Measurements from ENCODE around the gene RALGDS.

Gene RALGDS

GRCh38 chr9:133106511-133107244, 14.4 kb downstream of the RALGDS start:
- peaks cover 48% of the 10 kb centered on the region for H3K36me3 ChIP-seq (ENCODE audit: low read depth)

DNA sequence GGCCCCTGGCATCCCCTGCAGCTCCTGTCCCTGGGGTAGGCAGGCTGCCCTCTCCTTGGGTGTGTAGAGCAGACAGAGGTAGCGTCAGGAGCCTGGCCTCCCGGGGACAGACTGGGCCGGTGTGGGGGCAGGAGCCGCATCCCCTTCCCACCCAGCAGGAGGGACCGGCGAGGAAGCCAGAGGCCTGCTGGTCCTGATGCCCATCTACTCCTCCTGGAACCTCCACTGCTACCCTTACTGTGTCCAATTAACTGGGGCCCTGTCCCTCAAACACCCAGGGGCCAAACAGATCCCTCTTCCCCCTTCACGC, 15.6 kb downstream of the RALGDS start:
- TF ChIP-seq, protein P1, sequence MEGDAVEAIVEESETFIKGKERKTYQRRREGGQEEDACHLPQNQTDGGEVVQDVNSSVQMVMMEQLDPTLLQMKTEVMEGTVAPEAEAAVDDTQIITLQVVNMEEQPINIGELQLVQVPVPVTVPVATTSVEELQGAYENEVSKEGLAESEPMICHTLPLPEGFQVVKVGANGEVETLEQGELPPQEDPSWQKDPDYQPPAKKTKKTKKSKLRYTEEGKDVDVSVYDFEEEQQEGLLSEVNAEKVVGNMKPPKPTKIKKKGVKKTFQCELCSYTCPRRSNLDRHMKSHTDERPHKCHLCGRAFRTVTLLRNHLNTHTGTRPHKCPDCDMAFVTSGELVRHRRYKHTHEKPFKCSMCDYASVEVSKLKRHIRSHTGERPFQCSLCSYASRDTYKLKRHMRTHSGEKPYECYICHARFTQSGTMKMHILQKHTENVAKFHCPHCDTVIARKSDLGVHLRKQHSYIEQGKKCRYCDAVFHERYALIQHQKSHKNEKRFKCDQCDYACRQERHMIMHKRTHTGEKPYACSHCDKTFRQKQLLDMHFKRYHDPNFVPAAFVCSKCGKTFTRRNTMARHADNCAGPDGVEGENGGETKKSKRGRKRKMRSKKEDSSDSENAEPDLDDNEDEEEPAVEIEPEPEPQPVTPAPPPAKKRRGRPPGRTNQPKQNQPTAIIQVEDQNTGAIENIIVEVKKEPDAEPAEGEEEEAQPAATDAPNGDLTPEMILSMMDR (IDR thresholded peaks at IDR 0.05; ENCODE audit: poor library complexity, severe bottlenecking): no peak
- Histone ChIP-seq H3K4me3 (ENCODE audit: severe bottlenecking) (no peak overlapping the region), H3K36me3 (ENCODE audit: low read depth) (peaks cover 52% of the 10 kb centered on the region), H3K27ac (ENCODE audit: poor library complexity, severe bottlenecking) (no peak overlapping the region), H3K4me1 (ENCODE audit: insufficient read depth, poor library complexity, severe bottlenecking) (no peaks in the 10 kb centered on the region), H3K27me3 (ENCODE audit: insufficient read depth, poor library complexity, severe bottlenecking) (no peaks in the 10 kb centered on the region), H3K9me3 (ENCODE audit: severe bottlenecking) (no peaks in the 10 kb centered on the region)
- ATAC-seq (ENCODE audit: low read depth): no peak
- DNase-seq (ENCODE audit: low spot score): peak; percentile 59

More at GRCh38 chr9:133106511-133107244, 14.4 kb downstream of the RALGDS start:
- Histone ChIP-seq H3K27ac (ENCODE audit: poor library complexity, severe bottlenecking) (no peak overlapping the region), H3K27me3 (ENCODE audit: insufficient read depth, poor library complexity, severe bottlenecking) (no peaks in the 10 kb centered on the region), H3K4me1 (ENCODE audit: insufficient read depth, poor library complexity, severe bottlenecking) (no peaks in the 10 kb centered on the region), H3K4me3 (ENCODE audit: severe bottlenecking) (no peak overlapping the region), H3K9me3 (ENCODE audit: severe bottlenecking) (no peaks in the 10 kb centered on the region)
- TF ChIP-seq, protein P1 (IDR thresholded peaks at IDR 0.05; ENCODE audit: poor library complexity, severe bottlenecking): no peak
- no peak for ATAC-seq (ENCODE audit: low read depth)
- peak; percentile 49 for DNase-seq (ENCODE audit: low spot score)

DNA sequence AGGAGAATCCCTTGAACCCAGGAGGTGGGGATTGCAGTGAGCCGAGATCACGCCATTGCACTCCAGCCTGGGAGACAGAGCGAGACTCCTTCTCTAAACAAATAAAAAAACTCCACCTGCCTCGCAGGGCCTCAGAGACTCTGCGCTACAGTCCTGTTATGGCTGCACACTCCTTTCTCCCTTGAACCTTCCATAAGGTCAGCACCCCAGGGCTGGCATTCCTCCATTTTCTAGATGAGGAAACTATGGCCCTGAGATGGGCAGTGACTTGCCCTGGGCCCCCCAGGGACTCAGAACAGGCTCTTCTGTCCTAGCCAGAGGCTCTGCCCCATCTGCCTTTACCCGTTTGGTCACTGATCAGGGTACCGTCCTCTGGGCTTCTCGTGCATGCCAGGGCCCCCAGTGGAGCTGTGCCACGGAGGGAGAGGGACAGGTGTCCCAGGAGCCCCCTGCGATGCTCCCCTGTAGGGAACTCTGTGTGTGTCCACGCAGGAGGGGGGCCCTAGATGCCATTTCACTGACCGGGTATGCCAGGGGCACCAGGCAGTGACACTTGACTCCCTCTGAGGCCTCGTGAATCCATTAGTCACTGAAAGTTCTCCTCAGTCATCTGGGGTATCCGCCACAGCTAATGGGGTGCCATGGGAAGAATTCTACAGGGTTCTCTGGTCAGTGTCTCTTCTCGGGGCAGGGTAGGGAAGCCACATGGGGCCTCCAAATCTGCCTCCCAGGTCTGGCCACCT, 16.2 kb downstream of the RALGDS start:
- H3K36me3 ChIP-seq (ENCODE audit: low read depth): peaks cover 48% of the 10 kb centered on the region
- ATAC-seq (ENCODE audit: low read depth): no peak
- H3K27ac ChIP-seq (ENCODE audit: poor library complexity, severe bottlenecking): no peak overlapping the region

DNA sequence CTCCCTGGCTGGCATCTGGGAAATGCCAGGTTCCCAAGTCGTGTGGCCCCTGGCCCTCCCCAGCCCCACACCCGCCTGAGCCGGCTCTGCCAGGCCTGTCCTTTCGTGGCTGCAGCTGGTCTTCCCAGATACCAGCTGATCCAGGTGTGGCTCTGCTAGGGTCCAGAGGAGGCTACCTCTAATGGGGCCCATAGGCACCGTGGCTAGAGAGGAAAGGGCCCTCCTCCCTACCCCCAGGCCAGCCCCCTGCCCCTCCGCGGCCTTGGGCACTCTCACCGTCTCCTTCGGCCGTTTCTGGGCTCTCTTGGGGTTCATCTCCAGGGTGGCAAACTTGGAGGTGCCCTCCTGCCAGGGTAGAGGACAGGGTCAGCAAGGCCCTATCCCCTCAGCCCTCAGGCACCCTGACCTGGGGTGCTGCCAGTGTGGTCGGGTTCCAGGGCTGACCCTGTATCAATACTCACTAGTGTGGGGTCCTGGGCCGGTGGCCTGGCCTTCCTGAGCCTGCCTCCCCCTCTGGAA, 17.0 kb downstream of the RALGDS start:
- peak; percentile 47 for DNase-seq (ENCODE audit: low spot score)
- H3K27ac ChIP-seq (ENCODE audit: poor library complexity, severe bottlenecking): no peak overlapping the region
- H3K9me3 ChIP-seq (ENCODE audit: severe bottlenecking): no peaks in the 10 kb centered on the region
- no peak overlapping the region for H3K4me3 ChIP-seq (ENCODE audit: severe bottlenecking)
- no peak for ATAC-seq (ENCODE audit: low read depth)
- no peaks in the 10 kb centered on the region for H3K27me3 ChIP-seq (ENCODE audit: insufficient read depth, poor library complexity, severe bottlenecking)
- peaks cover 54% of the 10 kb centered on the region for H3K36me3 ChIP-seq (ENCODE audit: low read depth)
- TF ChIP-seq, protein P1 (IDR thresholded peaks at IDR 0.05; ENCODE audit: poor library complexity, severe bottlenecking): no peak
- H3K4me1 ChIP-seq (ENCODE audit: insufficient read depth, poor library complexity, severe bottlenecking): no peaks in the 10 kb centered on the region

More for the DNA sequence above, 16.2 kb downstream of the RALGDS start:
- TF ChIP-seq, protein P1 (IDR thresholded peaks at IDR 0.05; ENCODE audit: poor library complexity, severe bottlenecking): no peak
- Histone ChIP-seq H3K4me1 (ENCODE audit: insufficient read depth, poor library complexity, severe bottlenecking) (no peaks in the 10 kb centered on the region), H3K4me3 (ENCODE audit: severe bottlenecking) (no peak overlapping the region), H3K27me3 (ENCODE audit: insufficient read depth, poor library complexity, severe bottlenecking) (no peaks in the 10 kb centered on the region), H3K9me3 (ENCODE audit: severe bottlenecking) (no peaks in the 10 kb centered on the region)
- peak; percentile 25 for DNase-seq (ENCODE audit: low spot score)

Data from RWPE2 (cell line).